NCI-H2227 (cell line): ENCODE data around the gene GAK.

Source experiments
- DNase-seq: peaks from one replicate; lab custom pipeline; 2025; ENCODE audit not compliant: unreplicated experiment; lab: John Stamatoyannopoulos, UW

GAK gene

DNA sequence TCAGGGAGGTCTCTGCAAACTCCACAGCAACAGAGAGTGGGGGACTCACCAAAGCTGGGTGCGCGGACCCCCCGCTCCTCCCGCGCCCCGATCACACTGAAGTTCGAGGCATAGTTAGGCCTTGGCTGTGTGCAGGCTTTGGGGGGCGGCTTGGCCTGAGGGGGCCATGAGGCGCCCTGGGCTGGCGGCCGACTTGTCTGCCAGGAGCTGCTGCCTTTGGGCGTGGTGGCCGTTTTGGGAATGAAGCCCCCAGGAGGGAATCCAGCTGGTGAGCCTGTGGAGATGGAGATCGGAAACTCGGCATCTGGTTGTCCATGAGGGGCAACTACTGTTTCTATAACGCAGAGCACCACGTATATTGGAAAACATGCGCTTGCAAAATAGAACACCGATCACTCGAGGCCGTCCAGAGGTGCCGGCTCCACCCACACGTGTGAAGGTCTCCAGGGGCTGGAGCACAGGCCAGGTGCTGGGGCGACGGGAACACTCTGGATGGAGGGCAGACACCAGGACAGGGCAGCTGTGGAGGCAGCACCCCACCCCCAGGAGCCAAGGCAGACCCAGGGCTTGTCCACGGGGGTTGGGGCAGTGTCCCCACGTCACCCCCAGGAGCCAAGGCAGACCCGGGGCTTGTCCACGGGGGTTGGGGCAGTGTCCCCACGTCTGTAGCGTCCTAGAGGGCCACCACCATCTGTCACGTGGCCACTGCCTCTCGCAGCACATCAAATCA lies 80.2 kb downstream of the GAK start:
- DNase-seq = no peak

DNA sequence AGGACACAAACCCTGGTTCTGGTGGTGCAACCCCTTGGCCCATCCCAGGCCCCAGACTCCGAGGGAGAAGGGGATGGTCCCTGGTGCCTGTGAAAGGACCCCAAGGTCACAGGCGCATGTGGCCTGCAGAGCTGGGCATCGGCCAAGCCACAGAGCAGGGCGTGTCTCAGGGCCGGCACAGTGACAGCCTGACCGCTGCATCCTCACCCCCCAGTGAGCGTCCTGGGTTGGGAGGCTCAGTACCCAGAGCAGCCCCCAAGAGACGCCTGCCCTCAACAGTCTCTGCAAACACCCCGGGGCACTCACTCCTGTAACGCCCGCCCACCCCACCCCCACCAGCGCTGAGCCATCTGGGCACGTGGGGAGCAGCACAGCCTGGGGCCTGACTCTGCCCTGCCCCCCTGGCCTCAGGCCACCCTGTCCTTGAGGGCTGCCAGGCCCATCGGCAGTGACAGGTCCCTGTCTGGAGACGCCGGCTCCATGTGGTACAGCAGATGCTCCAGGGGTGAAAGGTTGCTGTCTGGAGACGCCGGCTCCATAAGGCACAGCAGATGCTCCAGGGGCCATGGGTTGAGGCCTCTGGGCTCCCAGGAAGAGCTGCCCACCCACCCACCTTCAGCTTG lies 81.7 kb downstream of the GAK start:
- DNase-seq = no peak

DNA sequence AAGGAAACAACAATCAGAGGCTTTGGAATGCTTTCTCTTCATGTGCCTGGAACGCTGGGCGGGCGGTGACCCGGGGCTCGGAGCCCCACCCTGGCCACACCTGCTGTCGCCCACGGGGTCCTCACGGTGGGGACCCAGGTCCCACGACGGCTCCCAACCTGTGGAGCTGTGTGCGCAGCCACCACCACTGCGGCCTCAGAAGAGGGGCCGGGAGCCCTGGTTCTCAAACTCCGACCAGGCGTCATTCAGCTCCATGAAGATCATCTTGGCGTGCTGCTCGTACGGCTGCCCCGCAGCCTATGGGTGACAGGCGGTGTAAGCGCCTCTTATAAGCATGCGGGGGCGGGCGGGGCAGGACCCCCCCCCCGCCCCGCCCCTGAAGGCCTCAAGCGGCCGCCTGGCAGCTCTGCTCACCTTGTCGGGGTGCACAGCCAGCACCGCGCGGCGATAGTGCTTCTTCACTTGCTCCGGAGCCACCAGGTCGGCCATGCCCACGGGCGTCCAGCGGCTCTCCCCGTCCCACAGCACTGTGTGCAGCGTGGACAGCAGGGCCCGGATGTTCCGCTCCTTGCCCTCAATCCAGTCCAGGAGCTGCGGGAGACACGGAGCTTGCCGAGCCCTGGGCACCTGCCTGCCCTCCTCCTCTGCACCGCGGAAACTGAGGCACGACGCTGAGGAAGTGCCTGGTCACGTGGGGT lies 82.5 kb downstream of the GAK start:
- no peak for DNase-seq

DNA sequence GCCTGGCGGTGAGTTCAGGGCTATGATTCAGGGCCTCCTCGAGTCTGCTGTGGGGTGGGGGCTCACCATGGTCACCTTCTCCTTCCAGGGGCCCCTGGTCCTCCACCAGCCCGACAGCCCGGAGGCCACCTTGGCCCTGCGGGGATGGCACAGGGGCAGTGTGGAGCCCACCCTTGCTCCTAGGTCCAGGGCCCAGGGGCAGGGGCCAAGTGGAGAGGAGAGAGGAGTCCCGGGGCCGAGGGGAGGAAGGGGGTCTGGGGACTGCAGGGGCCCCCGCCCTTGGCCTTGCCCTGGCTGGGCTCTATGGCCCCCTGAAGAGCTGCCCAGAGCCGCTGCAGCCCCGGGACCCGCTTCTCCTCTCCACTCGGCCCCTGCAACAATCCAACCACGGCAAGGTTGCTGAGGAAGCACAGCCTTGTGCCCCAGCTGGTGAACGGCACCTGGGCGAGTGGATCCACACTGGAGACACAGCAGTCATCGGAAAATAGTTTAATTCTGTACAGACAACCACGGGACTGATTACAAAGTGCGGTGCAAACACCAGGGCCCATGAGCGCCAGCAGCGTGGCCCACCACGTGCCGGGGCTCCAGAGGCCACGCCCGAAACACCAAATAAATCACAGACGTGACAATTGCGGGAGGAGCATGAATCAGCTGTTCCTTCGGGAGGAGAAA lies 83.2 kb downstream of the GAK start:
- no peak for DNase-seq

DNA sequence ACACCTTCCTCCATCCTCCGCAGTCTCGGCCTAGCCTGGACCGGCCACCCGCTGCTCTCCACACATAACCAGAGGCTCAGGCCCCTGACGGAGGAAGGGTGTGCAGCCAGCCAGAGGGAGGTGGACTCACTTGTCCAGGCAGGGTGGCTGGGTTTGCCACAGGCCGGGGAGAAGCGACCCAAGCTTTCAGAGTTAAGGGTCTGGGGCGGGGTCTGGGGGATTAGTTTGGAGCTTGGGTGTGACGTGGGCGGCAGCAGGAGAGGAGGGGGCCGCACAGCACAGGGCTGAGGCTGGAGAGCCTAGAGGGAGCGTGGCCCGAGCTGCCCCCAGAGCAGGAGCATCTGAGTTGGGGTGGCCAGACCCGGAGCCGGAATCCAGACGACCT lies 83.8 kb downstream of the GAK start:
- no peak for DNase-seq

DNA sequence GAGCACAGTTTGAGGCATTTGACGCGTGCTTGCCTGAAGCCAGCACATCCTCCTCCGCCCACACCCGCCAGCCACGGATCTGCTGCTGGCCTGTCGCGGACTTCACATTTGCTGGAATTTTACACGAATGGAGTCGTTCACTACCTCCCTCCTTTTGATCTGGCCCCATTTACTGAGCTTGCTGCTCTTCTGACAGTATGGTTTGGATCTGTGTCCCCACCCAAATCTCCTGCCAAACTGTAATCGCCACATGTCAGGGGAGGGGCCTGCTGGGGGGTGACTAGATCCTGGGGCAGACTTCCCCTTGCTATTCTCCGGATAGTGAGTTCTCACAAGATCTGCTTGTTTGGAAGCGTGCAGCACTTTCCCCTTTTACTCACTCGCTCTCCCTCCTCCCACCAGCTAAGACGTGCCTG lies 86.3 kb downstream of the GAK start:
- no peak for DNase-seq

DNA sequence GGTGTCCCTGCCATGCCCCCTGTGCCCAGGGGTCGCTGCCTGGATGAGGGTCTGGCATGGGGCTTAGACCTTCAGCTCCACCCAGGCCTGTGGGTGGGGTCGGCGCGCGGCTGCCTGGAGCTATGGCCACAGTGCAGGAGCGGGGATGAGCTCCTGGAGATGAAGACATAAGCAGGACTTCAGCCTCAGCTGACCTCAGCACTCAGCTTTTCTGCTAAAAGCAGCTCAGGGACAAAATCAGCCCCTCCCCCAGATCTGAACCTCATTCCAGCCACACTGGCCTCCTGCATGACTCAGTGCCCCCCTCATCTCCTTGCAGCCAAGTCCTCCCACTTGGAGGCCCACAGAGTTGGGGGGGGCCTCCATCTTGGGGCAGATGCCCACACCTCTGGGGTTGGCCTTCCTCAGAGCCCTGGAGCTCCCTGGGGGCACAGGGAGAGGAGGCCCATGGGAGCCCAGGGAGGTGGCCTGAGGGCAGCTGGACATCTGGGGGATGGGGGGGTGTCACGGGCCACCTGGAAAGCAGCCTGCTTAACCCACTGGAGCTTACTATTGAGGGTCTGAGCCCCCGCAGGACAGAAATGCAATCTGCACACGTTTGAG lies 86.8 kb downstream of the GAK start:
- DNase-seq = no peak

DNA sequence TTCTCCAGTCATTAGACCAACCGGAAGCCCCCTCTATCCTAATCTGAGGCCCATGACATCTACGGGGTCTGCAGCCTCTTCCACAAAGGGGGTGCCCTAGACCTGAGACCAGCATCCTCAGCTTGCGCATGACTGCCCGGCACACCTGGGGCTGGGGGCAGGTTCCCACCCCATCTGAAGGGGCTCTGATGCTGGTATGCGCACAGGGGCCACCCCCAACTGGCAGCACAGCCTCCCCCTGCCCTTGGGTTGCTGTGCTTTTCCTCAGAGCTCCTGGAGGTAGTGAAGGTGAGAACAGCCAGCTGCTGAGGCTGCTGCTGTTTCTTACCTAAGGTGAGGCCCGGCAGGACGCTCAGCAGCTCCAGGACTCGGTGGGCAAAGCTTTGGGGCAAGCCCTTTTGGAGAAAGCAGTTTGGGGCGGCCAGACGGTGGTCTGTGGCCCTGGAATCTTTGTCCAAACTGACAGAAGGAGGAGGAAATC lies 87.3 kb downstream of the GAK start:
- no peak for DNase-seq

DNA sequence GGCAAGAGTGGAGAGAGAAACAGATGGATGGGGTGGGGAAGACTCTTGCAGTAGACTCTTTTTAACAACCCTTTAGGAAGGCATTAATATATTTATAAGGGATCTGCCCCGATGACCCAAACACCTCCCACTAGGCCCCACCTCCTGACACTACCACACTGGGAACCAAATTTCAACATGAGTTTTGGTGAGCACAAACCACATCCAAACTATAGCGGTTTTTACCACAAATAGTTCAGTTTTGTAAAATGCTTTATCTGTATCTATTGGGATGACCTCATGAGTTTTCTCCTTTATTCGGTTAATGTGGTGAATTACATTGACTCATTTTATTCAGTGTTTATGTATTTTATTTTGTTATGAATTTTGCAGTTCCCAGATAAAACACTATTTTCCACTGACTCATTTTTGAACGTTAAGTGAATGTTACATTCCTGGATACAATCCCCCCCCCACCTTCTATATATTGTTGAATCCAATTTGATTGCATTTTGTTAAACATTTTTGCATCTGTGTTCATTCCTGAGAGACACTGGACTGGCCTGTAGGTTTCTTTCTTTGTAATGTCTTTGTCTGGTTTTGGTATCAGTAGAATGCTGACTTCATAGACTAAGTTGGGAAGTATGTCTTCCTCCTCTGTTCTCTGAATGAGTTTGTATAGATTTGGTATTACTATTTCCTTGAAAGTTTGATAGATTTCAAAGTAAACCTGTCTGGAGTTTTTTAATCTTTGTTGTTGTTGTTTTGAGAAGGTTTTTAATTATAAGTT lies 92.3 kb downstream of the GAK start:
- no peak for DNase-seq

DNA sequence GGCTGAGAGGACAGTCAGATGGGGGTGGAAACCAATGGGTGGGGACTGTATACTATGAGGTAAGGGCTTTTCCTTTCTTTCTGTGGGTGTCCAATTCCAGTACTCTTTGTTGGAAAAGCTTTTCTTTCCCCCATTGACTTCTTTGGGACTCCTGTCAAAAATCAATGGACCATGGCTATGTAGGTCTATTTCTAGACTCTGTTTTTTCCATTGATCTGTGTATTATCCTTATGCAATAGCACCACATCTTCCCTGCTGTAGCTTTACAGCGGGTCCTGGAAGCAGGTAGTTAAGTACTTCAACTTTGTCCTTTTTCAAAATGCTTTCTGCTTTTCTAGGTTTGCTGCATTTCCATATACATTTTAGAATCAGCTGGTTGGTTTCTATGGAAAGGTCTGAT lies 94.3 kb downstream of the GAK start:
- DNase-seq = no peak

DNA sequence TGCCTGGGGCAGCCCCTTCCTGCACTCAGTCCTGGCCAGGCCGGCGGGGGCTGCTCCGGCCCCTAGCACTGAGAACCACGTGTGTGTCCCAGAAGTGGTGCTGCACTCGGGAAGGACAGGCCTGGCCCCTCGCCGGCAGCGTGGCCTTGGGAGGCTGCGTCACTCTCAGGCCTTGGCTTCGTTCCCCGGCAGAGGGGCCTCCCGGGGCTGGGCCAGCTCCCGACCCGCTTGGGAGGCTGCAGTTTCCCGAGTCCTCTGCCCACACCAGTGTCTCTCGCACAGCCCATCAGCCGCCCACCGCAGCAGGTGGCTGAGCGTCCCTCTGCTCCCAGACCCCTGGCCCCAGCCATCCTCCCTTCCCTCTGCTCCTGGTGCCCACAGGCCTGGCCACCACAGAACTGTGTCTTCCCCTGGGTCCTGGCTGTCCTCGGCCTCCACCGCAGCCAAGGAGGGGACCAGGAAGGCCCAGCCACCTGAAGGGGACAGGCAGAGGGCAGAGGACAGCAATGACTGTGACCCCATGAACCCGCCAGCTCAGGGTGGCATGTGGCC lies 95.3 kb downstream of the GAK start:
- DNase-seq = no peak

DNA sequence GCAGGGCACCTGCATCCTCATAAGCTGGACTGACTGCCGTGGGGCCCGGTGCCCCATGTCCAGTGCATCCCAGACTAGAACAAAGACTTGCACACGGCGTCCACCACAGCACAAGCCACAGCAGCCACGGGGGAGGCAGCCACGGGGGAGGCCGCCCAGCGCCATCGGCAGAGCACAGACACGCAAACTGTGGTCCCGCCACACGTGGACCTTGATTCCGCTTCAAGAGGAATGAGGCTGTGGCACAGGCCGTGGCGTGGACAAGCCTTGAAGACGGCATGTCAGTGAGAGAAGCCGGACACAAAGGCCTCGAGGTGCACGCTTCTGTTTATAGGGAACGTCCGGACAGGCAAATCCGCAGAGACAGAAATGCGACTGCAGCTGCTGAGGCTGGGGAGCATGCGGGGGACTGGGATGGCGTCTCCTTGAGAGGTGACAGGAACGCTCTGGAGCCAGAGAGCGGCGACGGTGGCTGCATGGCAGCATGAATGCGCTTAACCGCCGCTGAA lies 96.1 kb downstream of the GAK start:
- no peak for DNase-seq

DNA sequence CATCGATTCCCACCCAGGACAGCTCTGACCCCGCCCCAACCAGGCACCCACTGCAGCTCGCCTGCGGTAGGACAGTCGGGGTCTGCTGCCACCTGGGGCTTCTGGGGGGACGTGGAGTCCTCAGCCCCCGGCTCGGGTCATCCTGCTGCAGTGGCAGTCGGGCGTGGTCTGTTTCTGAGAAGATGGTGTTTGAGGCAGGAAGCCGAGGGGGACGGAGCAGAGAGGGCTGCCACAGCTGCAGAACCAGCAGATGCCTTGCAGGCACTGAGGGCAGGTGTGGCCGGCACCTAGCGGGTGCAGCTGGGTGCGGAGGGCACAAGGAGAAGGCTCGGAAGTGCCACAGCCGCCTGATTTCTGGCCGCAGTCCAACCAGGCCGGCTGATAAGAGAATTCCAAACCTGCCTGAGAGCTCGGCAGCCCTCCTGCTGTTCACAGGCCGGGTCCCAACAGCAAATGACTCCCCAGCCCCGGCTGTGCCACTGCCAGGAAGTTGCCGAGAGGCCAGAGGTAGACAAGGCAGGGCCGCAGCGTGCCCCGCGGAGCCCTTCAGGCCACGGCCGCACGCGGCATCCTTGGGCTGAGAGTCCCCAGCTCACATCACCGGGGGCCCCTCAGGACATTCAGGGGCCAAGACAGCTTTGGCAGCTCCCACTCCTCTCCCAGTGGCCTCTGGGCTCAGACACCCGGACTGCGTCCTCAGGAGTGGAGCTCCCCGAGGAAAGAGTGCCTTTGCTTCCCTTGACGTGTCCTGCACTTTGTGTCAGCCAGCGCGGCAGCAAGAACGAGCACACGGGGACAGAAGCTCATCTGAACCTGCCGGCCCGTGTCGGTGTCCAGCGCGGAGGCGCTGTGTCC lies 96.7 kb downstream of the GAK start:
- DNase-seq = no peak

DNA sequence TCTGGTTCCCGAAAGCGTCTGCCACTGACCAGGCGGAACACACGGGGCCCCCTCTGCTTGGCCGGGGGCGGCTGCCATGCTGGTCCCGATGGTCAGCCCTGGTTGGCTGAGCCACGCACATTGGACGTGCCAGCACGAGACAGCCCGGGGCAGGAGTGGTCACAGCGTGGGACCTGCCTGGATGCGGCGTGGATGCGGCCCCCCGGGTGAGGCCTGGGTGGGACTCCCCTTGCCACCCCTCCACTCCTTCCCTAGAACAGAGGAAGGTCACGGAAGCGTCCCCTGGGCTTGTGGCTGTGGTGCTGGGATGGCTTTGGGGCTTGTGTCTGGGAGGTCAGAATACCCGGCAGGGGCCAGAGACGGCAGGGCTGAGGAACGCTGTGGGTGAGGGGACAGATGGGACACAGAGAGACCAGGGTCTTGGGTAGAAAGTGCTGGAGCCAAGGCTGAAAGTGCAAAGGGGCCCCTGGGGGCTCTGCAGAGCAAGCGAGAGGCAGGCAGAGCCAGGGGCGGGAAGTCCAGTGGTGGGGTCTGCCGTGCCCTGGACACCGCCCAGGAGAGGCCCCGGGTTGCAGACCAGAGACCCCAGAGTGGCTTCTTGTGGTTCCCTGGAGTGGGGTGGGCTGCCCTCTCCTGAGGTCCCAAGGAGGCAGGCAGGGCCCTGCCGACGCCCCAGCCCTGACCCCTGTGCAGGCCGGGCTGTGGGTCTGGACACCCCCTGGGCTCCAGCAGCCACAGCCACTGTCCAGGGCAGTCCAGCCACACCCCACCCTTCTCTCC lies 97.6 kb downstream of the GAK start:
- no peak for DNase-seq

DNA sequence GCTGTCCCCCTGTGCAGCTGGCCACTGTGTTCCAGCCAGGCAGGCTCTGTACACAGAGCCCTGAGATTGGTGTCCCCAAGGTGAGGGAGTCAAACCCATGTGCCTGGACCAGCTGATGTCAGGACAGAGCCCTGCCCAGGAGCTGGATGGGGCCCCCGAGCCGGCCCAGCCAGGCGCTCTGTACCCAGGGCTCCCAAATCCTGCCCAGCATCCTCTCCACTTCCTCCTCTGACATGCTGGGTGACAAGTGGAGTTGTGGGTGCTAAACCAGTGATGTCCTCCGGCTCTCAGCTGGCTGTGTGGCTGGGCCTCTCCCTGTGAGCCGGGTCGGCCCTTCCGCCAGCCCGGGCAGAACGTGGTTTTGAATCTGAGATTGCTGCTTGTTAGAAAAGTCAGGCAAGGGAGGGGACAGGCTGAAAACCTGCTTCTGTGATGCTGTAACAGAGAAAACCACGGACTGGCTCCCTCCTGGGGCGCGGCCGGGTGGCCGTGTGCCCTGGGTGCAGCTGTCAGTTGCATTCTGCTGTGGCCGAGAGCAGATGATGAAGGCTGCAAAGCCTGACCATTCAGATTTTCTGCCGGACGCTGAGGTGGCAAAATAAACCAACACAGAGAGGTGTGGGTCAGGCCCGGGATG lies 98.3 kb downstream of the GAK start:
- no peak for DNase-seq

DNA sequence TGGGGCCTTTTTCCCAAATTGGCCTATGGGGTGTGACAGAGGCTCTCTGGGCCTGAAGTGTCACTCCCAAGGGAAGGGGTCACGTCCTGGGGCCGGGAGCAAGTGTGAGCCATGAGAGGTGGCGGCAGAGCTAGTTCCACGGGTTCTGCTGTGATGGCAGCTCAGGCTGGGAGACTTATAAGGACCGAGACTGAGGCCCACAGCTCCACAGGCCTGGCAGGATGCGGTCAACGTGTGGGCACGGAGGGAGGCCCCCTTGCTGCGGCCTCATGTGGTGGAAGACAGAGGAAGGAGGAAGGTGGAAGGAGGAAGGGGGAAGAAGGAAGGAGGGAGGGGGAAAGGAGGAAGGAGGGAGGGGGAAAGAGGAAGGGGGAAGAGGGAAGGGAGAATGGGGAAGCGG lies 99.0 kb downstream of the GAK start:
- DNase-seq = no peak

DNA sequence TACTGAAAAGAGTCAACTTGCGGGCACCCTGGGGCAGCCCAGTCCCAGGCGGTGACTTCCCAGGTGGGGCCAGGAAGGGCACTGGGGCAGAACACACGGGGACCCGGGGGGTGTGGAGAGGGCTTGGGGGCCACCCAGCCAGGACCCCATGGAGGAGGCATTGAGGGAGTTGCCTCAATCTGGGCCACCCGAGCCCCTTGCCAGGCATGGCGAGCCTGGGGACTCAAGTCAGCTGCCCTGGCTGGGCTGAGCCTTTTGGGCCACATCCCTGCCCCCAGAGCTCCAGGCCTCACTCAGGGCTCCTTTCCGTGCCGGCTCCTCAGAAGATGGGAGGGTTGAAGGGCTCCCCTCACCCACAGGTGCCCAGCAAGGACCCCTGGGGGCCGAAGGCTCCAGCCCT lies 99.6 kb downstream of the GAK start:
- no peak for DNase-seq

DNA sequence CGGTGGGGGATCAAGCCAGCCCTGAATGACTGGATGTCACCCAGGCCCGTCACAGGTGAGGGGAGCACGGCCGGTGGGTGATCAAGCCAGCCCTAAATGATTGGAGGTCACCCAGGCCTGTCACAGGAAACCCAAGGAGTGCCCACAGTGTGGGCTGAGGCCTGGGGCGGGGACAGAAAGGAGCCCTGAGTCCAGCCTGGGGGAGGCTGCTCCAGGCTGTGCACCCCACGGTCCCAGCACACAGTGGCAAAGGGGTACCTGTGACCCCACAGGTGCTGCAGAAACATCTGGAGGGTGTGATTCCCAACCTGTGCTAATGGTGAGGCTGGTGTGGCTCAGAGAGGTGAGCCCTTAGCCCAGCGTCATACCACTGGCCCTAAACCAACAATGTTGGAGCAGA lies 100.0 kb downstream of the GAK start:
- DNase-seq = no peak
